GM21717 (cell line): ENCODE measurements around the gene CHST5.
A peak's percentile ranks its signal among the peaks of the same experiment; 100 is the strongest.

Source experiments
- ATAC-seq: cut with Tn5 transposase; IDR thresholded peaks from one replicate; pipeline ENCODE4 v1.9.1; 2021; ENCODE audit warnings: mild to moderate bottlenecking, moderate library complexity; ENCODE audit not compliant: unreplicated experiment

CHST5 gene

GRCh38 chr16:75535901-75536300, at the start of gene CHST5:
CHST5 (minus strand) TSS chr16:75536108; CDS start chr16:75530384, 5,724 bp downstream.
- ATAC-seq, result no peak

GRCh38 chr16:75584108-75584507, 48.2 kb upstream of the CHST5 start:
- no peak for ATAC-seq

GRCh38 chr16:75579281-75579834, 43.5 kb upstream of the CHST5 start:
- ATAC-seq, result no peak

- no peak for ATAC-seq
Measured at GRCh38 chr16:75578725-75579124, 42.8 kb upstream of the CHST5 start.

- no peak for ATAC-seq
Measured at GRCh38 chr16:75578212-75578611, 42.3 kb upstream of the CHST5 start.

- peak; percentile 79 for ATAC-seq
Measured at GRCh38 chr16:75576384-75576811, 40.5 kb upstream of the CHST5 start.

GRCh38 chr16:75575958-75576357, 40.0 kb upstream of the CHST5 start:
- peak; percentile 3 for ATAC-seq

GRCh38 chr16:75573955-75574354, 38.0 kb upstream of the CHST5 start:
- no peak for ATAC-seq

GRCh38 chr16:75572864-75573542, 37.1 kb upstream of the CHST5 start:
- ATAC-seq, result no peak

- ATAC-seq, result no peak
Measured at GRCh38 chr16:75570396-75571065, 34.6 kb upstream of the CHST5 start.

- ATAC-seq, result no peak
Measured at GRCh38 chr16:75567911-75568310, 32.0 kb upstream of the CHST5 start.

GRCh38 chr16:75566758-75567255, 30.9 kb upstream of the CHST5 start:
- ATAC-seq, result no peak

- ATAC-seq, result peak; percentile 69
Measured at GRCh38 chr16:75566040-75566757, 30.3 kb upstream of the CHST5 start, which contains the start of gene GABARAPL2. GABARAPL2 (plus strand) TSS chr16:75566379; CDS start chr16:75566487, 108 bp downstream.

GRCh38 chr16:75565640-75566039, 29.7 kb upstream of the CHST5 start:
- ATAC-seq, result peak; percentile 12

GRCh38 chr16:75559564-75560372, 23.9 kb upstream of the CHST5 start:
- ATAC-seq, result no peak

- ATAC-seq, result no peak
Measured at GRCh38 chr16:75558846-75559401, 23.0 kb upstream of the CHST5 start.

GRCh38 chr16:75556431-75556950, 20.6 kb upstream of the CHST5 start:
- ATAC-seq, result no peak

- ATAC-seq, result peak; percentile 96
Measured at GRCh38 chr16:75555707-75556430, 20.0 kb upstream of the CHST5 start, which contains the start of gene TMEM231. TMEM231 (minus strand) TSS chr16:75556252; CDS start chr16:75556209, 43 bp downstream.

GRCh38 chr16:75555213-75555706, 19.4 kb upstream of the CHST5 start:
- peak; percentile 22 for ATAC-seq
